OCI-LY3 (cell line): Measurements from ENCODE around the gene CYTIP.

Experiments used
- EZH2phosphoT487 ChIP-seq: fragments of 200-600 bp; shearing (Covaris generic); IDR thresholded peaks from 2 replicates; pipeline ENCODE4 v1.6.1; 2018; ENCODE audit warnings: antibody characterized with exemption, mixed run types, low read depth
- TF ChIP-seq, protein P1 (sequence below): fragments of 200-600, 300-600 bp; sonication (generic); IDR thresholded peaks from 2 replicates; pipeline ENCODE4 v1.5.1; 2014; ENCODE audit warnings: antibody characterized with exemption, low read length, low read depth

DNA sequence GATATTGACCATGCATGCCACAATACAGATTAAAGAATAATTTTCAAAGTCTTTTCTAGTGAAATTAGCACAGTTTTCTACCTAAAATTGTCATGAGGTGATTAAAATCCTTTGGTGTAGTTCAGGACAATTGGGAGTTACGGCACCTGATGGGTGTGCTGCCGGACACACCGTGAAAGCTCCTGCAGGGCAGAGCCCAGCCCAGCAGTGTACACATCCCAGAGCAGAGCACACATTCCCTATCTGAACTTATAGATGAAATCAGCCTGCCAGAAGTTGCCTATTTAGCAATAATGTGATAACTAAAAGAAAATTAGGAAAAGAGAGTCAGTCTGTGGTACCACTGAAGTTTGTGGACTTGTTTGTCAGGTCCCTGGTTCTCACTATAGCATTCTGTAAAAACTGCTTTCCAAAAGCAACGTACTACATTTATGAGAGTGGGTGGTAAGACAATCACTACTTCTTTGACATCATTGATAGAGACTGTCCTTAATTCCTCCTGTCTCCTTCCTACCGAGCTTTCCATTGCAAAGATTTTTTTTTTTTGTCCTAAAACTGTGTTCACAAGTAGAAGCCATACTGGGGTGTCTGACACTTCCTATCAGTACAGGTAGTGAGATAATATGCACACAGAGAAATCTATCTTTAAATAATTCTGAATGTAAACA is 3.4 kb downstream of the CYTIP start:
- TF ChIP-seq, protein P1, sequence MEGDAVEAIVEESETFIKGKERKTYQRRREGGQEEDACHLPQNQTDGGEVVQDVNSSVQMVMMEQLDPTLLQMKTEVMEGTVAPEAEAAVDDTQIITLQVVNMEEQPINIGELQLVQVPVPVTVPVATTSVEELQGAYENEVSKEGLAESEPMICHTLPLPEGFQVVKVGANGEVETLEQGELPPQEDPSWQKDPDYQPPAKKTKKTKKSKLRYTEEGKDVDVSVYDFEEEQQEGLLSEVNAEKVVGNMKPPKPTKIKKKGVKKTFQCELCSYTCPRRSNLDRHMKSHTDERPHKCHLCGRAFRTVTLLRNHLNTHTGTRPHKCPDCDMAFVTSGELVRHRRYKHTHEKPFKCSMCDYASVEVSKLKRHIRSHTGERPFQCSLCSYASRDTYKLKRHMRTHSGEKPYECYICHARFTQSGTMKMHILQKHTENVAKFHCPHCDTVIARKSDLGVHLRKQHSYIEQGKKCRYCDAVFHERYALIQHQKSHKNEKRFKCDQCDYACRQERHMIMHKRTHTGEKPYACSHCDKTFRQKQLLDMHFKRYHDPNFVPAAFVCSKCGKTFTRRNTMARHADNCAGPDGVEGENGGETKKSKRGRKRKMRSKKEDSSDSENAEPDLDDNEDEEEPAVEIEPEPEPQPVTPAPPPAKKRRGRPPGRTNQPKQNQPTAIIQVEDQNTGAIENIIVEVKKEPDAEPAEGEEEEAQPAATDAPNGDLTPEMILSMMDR = no peak
- no peak for TF ChIP-seq EZH2phosphoT487
